Stimulated activated CD4-positive, alpha-beta T cell treated with anti-CD3 and anti-CD28 coated beads, Interleukin-15, amount 100 ng/mL, for 1 hour (primary cell): ENCODE measurements around the gene SLC17A4.

Source experiments
- DNase-seq, 2 donors: peaks; one replicate each; pipeline ENCODE4 v3.0.0-alpha.2; 2020; ENCODE audit warnings: low read depth in 1 of 2, low spot score in 1 of 2

The SLC17A4 gene

GRCh38 chr6:25749837-25750236 lies 4.7 kb upstream of the SLC17A4 start:
- no peak for DNase-seq

GRCh38 chr6:25750906-25751305 lies 3.6 kb upstream of the SLC17A4 start:
- no peak for DNase-seq

GRCh38 chr6:25753079-25753478 lies 1.5 kb upstream of the SLC17A4 start:
- DNase-seq = no peak

GRCh38 chr6:25755483-25755882 lies 941 bp downstream of the SLC17A4 start:
- DNase-seq = no peak

GRCh38 chr6:25756382-25757363 lies 2.1 kb downstream of the SLC17A4 start:
- no peak for DNase-seq

- DNase-seq = no peak
Observed at GRCh38 chr6:25757936-25758642, 3.5 kb downstream of the SLC17A4 start.

GRCh38 chr6:25764611-25765010 lies 10.1 kb downstream of the SLC17A4 start:
- no peak for DNase-seq

- DNase-seq = no peak
Observed at GRCh38 chr6:25768566-25768965, 14.0 kb downstream of the SLC17A4 start.

- no peak for DNase-seq
Observed at GRCh38 chr6:25769983-25770382, 15.4 kb downstream of the SLC17A4 start.

- DNase-seq = no peak
Observed at GRCh38 chr6:25774120-25774715, 19.7 kb downstream of the SLC17A4 start.

GRCh38 chr6:25777031-25777430 lies 22.5 kb downstream of the SLC17A4 start:
- no peak for DNase-seq

GRCh38 chr6:25777856-25778649 lies 23.5 kb downstream of the SLC17A4 start:
- no peak for DNase-seq

GRCh38 chr6:25781134-25781533 lies 26.6 kb downstream of the SLC17A4 start:
- no peak for DNase-seq

GRCh38 chr6:25787428-25787827 lies 32.9 kb downstream of the SLC17A4 start:
- no peak for DNase-seq

GRCh38 chr6:25788305-25788922 lies 33.9 kb downstream of the SLC17A4 start:
- DNase-seq = peak in 1 of 2 donors; percentile 2

GRCh38 chr6:25789475-25789874 lies 34.9 kb downstream of the SLC17A4 start:
- no peak for DNase-seq

GRCh38 chr6:25792016-25792415 lies 37.5 kb downstream of the SLC17A4 start:
- DNase-seq = no peak

- no peak for DNase-seq
Observed at GRCh38 chr6:25793970-25794369, 39.4 kb downstream of the SLC17A4 start.

GRCh38 chr6:25794784-25795183 lies 40.2 kb downstream of the SLC17A4 start:
- no peak for DNase-seq

GRCh38 chr6:25801436-25801835 lies 46.9 kb downstream of the SLC17A4 start:
- no peak for DNase-seq

- no peak for DNase-seq
Observed at GRCh38 chr6:25804804-25805203, 50.3 kb downstream of the SLC17A4 start.
